Fibroblast of skin of scalp (primary cell): ENCODE data around the gene WFDC1.

Experiments
- DNase-seq: peaks from one replicate; pipeline ENCODE4 v3.0.0-alpha.2; 2013

Gene WFDC1

DNA sequence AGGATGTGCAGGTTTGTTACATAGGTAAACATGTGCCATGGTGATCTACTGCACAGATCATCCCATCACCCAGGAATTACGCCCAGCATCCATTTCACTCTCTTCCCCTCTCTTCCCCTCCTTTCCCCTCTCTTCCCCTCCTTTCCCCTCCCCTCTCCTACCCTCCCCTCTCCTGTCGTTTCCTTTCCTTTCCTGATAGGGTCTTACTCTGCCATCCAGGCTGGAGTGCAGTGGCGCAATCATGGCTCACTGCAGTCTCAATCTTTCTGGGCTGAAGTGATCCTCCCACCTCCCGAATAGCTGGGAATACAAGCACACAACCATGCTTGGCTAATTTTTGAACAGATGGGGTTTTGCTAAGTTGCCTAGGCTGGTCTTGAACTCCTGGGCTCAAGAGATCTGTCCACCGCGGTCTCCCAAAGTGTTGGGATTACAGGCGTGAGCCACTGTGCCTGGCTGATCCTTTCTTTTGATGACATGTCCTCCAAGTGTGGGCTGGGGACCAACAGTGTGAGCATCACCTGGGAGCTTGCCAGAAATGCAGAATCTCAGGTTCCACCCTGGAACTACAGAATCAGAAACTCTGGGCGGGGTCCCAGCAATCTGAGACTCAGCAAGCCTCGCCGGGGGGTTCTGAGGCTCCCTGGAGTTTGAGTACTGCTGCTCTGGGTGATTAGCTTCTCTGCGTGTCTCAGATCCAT is 84.5 kb downstream of the WFDC1 start:
- DNase-seq: no peak
